Activated CD4-positive, alpha-beta memory T cell treated with anti-CD3 and anti-CD28 coated beads for 36 hours (primary cell): ENCODE measurements around the gene OPN4. TPM values are rescaled to one million over a fixed set of nuclear protein-coding genes. Genes with fewer than 3 reads are reported as not detected.

Experiments used
- CTCF ChIA-PET: fragments of 350-600 bp; sonication (Branson Sonifier 250); formaldehyde crosslinking; loops from one replicate; lab custom pipeline; 2021; ENCODE audit warnings: antibody characterized with exemption, inconsistent platforms; lab: Charles Lee
- POLR2A ChIA-PET: fragments of 350-600 bp; sonication (Branson Sonifier 250); formaldehyde crosslinking; loops from one replicate; lab custom pipeline; 2021; ENCODE audit warnings: antibody characterized with exemption; lab: Charles Lee
- DNase-seq: peaks from one replicate; pipeline ENCODE4 v3.0.0-alpha.2; 2020
- H3K27ac Mint-ChIP-seq: one replicate; pipeline ENCODE4 v1.8.0; 2021; ENCODE audit warnings: mixed read lengths
- H3K27me3 Mint-ChIP-seq: one replicate; pipeline ENCODE4 v1.8.0; 2021; ENCODE audit warnings: mixed read lengths
- H3K36me3 Mint-ChIP-seq: one replicate; pipeline ENCODE4 v1.8.0; 2021; ENCODE audit warnings: mixed read lengths
- H3K4me1 Mint-ChIP-seq: one replicate; pipeline ENCODE4 v1.8.0; 2021; ENCODE audit warnings: low read depth, mixed read lengths
- H3K4me3 Mint-ChIP-seq: one replicate; pipeline ENCODE4 v1.8.0; 2021; ENCODE audit warnings: mild to moderate bottlenecking, mixed read lengths
- H3K9me3 Mint-ChIP-seq: one replicate; pipeline ENCODE4 v1.8.0; 2021; ENCODE audit warnings: mixed read lengths
- intact Hi-C: fragments of 100-400 bp; cut with micrococcal nuclease; formaldehyde crosslinking; loops from one replicate; pipeline ENCODE4 v1.15.1; 2023
- total RNA-seq, 2 experiments: library from RNA; stranded (reverse); gene quantifications; one replicate each; pipeline ENCODE4 v1.2.3, GENCODE V29; 2021

Gene OPN4
- total RNA-seq, 2 experiments from 2014 or later, result not detected

DNA sequence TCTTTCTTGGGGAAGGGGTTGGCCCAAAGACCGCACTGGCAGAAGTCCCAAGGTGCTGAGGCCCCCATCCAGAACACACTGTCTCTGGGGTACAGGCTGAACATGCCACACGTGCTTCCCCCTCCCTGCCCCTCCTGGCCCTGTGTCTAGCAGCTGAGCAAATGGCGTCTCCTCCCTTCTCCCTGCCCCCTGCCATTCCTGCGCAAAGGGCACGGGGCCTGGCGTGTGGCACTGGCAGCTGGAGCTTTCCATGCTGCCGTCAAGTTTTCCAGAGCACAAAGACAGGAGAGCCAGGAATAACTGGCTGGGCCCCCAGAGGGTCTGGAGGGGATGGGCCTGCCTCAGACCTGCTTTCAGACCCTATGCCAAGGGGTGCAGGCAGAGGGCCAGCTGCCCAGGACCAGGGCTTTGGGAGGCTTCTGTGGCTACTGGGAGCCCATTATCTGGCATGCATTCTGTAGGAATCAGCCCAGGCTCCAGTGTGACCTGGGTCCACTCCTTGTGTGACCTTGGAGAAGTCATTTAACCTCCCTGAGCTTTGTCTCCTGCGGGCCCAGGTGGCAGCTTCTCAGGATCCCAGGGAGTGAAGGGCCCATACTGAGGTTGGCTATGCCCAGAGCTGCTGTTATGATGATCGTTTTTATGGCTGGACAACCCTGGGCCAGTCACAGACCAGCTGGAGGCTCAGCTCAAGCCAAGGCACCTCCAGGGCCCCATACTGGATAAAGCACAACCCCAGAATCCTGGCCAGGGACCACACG is 13.3 kb downstream of the OPN4 start:
- Mint-ChIP-seq H3K4me1 (no peaks in the 10 kb centered on the region), H3K9me3 (no peaks in the 10 kb centered on the region), H3K4me3 (no peak overlapping the region), H3K27ac (no peak overlapping the region), H3K36me3 (no peaks in the 10 kb centered on the region), H3K27me3 (no peaks in the 10 kb centered on the region)
- intact Hi-C loops, result no loop called here
- no peak for DNase-seq
- ChIA-PET POLR2A (no interaction called here), CTCF (no interaction called here)

- H3K36me3 Mint-ChIP-seq, result no peaks in the 10 kb centered on the region
- no peaks in the 10 kb centered on the region for H3K4me1 Mint-ChIP-seq
- no peak for DNase-seq
- no peaks in the 10 kb centered on the region for H3K27me3 Mint-ChIP-seq
- no peak within 1 kb of the TSS for H3K4me3 Mint-ChIP-seq
- ChIA-PET CTCF (no interaction called here), POLR2A (no interaction called here)
- intact Hi-C loops, result no loop called here
- H3K27ac Mint-ChIP-seq, result no peak within 1 kb of the TSS
- H3K9me3 Mint-ChIP-seq, result no peaks in the 10 kb centered on the region
These were observed 14.2 kb downstream of the OPN4 start, which contains the start of gene LDB3 for GRCh38 chr10:86668297-86669165. Gene LDB3, plus strand, starts transcription at chr10:86668511. Its CDS starts 181 bp downstream, at chr10:86668692.

GRCh38 chr10:86670290-86670811 is 16.0 kb downstream of the OPN4 start:
- no peaks in the 10 kb centered on the region for H3K27me3 Mint-ChIP-seq
- intact Hi-C loops, result no loop called here
- H3K4me1 Mint-ChIP-seq, result no peaks in the 10 kb centered on the region
- CTCF ChIA-PET, result no interaction called here
- H3K27ac Mint-ChIP-seq, result no peak overlapping the region
- no peaks in the 10 kb centered on the region for H3K9me3 Mint-ChIP-seq
- POLR2A ChIA-PET, result no interaction called here
- H3K36me3 Mint-ChIP-seq, result no peaks in the 10 kb centered on the region
- no peak overlapping the region for H3K4me3 Mint-ChIP-seq
- no peak for DNase-seq

DNA sequence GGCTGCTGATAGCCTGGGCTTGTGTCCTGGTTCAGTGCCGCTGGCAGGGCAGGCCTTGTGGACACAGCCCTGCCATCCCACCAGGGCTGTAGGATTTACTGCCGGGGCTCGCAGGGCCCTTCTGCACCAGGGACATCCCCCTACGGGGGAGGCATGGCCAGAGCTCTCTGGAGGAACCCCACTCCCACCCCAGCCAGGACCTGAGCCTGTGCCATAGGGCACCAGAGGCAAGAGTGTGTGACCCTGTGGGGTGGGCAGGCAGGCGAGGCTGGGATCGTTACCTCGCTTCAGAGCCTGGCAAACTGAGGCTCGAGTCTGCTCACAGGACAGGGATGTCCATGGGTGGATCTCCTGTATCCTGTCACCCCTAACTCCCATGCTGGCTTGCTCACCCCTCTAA is 16.5 kb downstream of the OPN4 start:
- H3K27me3 Mint-ChIP-seq, result no peaks in the 10 kb centered on the region
- intact Hi-C loops, result no loop called here
- no peaks in the 10 kb centered on the region for H3K36me3 Mint-ChIP-seq
- no peak overlapping the region for H3K27ac Mint-ChIP-seq
- H3K4me1 Mint-ChIP-seq, result no peaks in the 10 kb centered on the region
- CTCF ChIA-PET, result no interaction called here
- H3K9me3 Mint-ChIP-seq, result no peaks in the 10 kb centered on the region
- DNase-seq, result no peak
- POLR2A ChIA-PET, result no interaction called here
- H3K4me3 Mint-ChIP-seq, result no peak overlapping the region

DNA sequence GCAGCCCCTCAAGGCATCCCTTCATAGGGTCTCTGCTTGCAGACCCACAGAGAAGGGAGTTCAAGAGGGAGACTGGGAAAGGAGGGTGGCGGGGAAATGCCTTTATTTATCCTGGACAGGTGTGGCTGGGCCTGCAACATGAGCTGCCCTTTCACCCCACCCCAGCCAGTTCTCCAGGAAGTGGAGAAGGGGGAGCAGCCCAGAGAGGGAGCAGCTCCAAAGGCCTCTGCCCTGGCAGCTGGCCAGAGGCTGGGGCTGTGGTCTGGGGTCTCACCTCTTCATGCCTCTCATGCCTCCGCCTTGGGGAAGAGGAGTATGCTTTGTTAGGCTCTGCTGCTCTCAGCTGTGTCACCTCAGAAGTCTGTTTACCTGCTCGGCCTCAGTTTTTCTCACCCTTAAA is 17.1 kb downstream of the OPN4 start:
- no peaks in the 10 kb centered on the region for H3K27me3 Mint-ChIP-seq
- ChIA-PET CTCF (no interaction called here), POLR2A (no interaction called here)
- H3K9me3 Mint-ChIP-seq, result no peaks in the 10 kb centered on the region
- no peak for DNase-seq
- no peaks in the 10 kb centered on the region for H3K4me1 Mint-ChIP-seq
- no peak overlapping the region for H3K4me3 Mint-ChIP-seq
- intact Hi-C loops, result no loop called here
- no peak overlapping the region for H3K27ac Mint-ChIP-seq
- no peaks in the 10 kb centered on the region for H3K36me3 Mint-ChIP-seq

GRCh38 chr10:86671985-86672710 is 17.8 kb downstream of the OPN4 start:
- Mint-ChIP-seq H3K27me3 (no peaks in the 10 kb centered on the region), H3K36me3 (no peaks in the 10 kb centered on the region), H3K4me1 (no peaks in the 10 kb centered on the region), H3K9me3 (no peaks in the 10 kb centered on the region), H3K4me3 (no peak overlapping the region), H3K27ac (no peak overlapping the region)
- ChIA-PET CTCF (no interaction called here), POLR2A (no interaction called here)
- intact Hi-C loops, result no loop called here
- no peak for DNase-seq

DNA sequence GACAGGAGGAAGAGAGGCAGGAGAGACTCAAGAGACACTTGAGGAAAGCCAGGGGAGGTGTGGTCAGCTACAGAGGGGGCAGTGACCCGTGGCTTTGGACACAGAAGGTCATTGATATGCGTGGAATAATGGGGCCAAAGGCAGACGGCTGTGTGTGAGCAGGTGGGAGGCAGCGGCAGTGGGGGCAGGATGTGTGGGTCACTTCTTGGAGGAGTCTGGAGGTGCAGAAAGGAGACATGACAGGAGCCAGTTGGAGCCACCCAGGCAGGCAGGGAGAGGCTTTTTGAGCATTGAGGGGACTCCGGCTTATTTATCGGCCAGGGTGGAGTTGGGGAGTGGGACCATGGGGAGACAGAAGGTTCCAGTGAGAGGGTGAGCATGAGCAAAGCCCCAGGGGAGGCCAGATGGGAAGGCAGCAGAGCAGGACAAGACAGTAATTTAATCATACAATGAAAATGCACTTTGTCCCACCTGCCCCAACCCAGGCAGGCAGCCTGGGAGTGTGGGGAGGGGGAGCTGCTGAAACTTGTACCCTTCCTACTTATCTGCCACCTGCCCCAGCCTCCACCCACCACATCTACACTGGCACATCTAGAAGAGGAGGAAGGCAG is 19.0 kb downstream of the OPN4 start:
- no peaks in the 10 kb centered on the region for H3K27me3 Mint-ChIP-seq
- intact Hi-C loops, result no loop called here
- ChIA-PET POLR2A (no interaction called here), CTCF (no interaction called here)
- H3K27ac Mint-ChIP-seq, result no peak overlapping the region
- H3K9me3 Mint-ChIP-seq, result no peaks in the 10 kb centered on the region
- no peaks in the 10 kb centered on the region for H3K4me1 Mint-ChIP-seq
- no peak overlapping the region for H3K4me3 Mint-ChIP-seq
- no peak for DNase-seq
- H3K36me3 Mint-ChIP-seq, result no peaks in the 10 kb centered on the region

DNA sequence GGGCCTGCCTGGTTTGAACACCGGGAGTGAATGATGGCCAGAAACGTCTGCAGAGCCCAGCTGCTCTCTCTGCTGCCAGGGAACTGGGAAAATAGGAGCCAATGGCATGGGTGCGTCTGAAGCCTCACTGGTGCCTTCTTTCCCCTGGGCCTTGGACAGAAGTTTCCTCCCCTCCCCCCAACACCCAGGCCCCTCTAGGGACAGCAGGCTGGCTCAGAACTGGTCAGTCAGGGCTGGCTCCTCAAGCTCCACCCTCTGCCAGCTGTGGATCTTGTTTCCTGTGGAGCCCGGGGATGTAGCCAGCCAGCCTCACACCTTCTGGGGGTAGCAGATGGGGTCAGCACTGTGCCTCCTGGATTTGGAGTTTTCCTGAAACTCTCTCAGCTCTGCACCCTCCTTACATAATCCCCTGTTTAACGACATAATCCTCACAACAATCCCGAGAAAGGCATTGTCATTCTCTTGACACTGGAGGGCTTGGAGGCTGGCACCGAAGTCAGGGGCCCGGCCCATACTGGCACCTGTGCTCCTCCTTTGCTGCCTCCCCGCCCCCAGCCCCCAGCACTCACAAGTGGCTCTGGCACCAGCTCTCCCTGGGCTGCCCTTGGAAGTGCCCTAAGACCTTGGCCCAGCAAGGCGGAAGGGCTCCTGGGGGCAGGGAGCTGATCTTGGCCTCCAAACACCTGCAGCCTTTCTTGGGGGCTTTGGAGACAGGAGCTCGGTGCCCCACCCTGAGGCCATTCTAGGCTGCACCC is 19.7 kb downstream of the OPN4 start:
- Mint-ChIP-seq H3K9me3 (no peaks in the 10 kb centered on the region), H3K27me3 (no peaks in the 10 kb centered on the region), H3K36me3 (no peaks in the 10 kb centered on the region), H3K4me1 (no peaks in the 10 kb centered on the region), H3K27ac (no peak overlapping the region), H3K4me3 (no peak overlapping the region)
- DNase-seq, result no peak
- ChIA-PET CTCF (no interaction called here), POLR2A (no interaction called here)
- intact Hi-C loops, result no loop called here

- Mint-ChIP-seq H3K9me3 (no peaks in the 10 kb centered on the region), H3K27me3 (no peaks in the 10 kb centered on the region), H3K36me3 (no peaks in the 10 kb centered on the region), H3K4me1 (no peaks in the 10 kb centered on the region), H3K27ac (no peak overlapping the region), H3K4me3 (no peak overlapping the region)
- ChIA-PET CTCF (interaction anchor here (1.4 kb wide), 1 partner anchor 14 kb away, joined by 3 read pairs; no protein-coding TSS in a partner anchor), POLR2A (no interaction called here)
- intact Hi-C loops, result no loop called here
- DNase-seq, result no peak
These were observed 20.6 kb downstream of the OPN4 start for GRCh38 chr10:86674912-86675311.

DNA sequence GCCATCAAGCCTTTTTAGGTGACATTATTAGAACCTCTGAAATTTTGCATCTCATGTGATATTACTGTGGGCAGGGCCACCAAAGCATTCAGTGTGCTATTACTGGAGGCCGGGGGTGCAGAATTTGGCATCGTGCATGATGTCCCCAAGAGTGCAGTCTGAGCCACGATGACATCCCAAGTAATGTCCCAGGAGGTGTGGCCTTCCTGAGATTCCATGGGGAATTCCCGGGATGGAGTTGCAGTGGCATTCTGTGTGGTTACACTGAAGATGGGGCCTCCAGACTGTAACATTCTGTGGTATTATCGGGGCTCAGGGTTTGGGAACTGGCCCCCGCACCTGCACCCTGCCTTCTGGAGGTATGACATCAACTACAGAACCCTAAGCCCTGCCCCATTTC is 23.0 kb downstream of the OPN4 start:
- intact Hi-C loops, result no loop called here
- Mint-ChIP-seq H3K27ac (no peak overlapping the region), H3K27me3 (no peaks in the 10 kb centered on the region), H3K4me3 (no peak overlapping the region), H3K9me3 (no peaks in the 10 kb centered on the region), H3K36me3 (no peaks in the 10 kb centered on the region), H3K4me1 (no peaks in the 10 kb centered on the region)
- ChIA-PET CTCF (no interaction called here), POLR2A (no interaction called here)
- DNase-seq, result no peak

DNA sequence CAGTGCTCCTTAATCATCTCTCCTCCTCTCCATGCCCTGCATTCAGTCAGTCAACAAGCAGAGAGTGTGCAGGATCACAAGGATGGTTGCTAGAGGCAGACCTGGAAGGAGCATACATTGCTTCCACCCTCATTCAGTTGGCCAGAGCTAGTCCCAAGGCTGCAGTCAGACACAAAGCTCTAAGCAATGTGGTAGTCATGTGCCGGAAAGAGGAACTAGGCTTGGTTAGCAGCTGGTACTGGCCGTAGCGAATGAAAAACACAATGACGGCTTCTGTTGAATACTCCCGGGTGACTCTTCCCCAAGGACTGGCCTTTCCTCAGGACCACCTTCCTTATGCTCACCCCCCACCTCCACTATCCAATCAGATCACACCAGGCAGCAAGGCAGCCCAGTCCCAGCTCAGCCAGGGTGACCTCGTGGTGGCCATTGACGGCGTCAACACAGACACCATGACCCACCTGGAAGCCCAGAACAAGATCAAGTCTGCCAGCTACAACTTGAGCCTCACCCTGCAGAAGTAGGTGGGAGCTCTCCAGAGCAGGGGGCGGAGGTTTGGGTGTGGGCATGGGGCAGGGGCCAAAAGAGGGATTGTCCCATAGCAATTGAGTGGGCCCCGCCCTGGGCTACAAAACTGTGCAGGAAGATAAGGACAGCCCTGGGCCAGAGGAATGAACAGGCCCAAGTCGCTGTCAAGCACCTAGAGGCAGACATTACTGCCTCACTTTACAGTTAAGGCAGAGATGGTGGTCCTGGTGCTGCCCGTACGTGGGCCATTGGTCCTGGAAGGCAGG is 24.8 kb downstream of the OPN4 start:
- H3K9me3 Mint-ChIP-seq, result no peaks in the 10 kb centered on the region
- ChIA-PET CTCF (no interaction called here), POLR2A (no interaction called here)
- no peaks in the 10 kb centered on the region for H3K36me3 Mint-ChIP-seq
- no peaks in the 10 kb centered on the region for H3K4me1 Mint-ChIP-seq
- no peak overlapping the region for H3K27ac Mint-ChIP-seq
- intact Hi-C loops, result no loop called here
- no peak for DNase-seq
- H3K4me3 Mint-ChIP-seq, result no peak overlapping the region
- H3K27me3 Mint-ChIP-seq, result no peaks in the 10 kb centered on the region
